GM12878 (cell line): ENCODE data around the gene MB21D2. TPM values are rescaled to one million over a fixed set of nuclear protein-coding genes. Genes with fewer than 3 reads are reported as not detected.

ENCODE experiments used
- ATAC-seq: fragments of 200-7000 bp; cut with Tn5 transposase; 3 replicates; pipeline ENCODE4 v1.9.1; 2020; ENCODE audit warnings: mild to moderate bottlenecking, moderate library complexity
- BruUV-seq: library from RNA; stranded (reverse); fragments of 400-500 nt; replicated peaks from 2 replicates; lab custom pipeline; 2021; lab: Mats Ljungman, UMichigan
- CTCF ChIA-PET: fragments of 300-600 bp; sonication (Branson Sonifier 250); formaldehyde crosslinking; extraction: SDS; loops from one replicate; lab custom pipeline; 2021; ENCODE audit warnings: inconsistent platforms; lab: Yijun Ruan, JAX
- POLR2A ChIA-PET: fragments of 350-600 bp; formaldehyde crosslinking; extraction: SDS; loops from one replicate; lab custom pipeline; 2021; ENCODE audit warnings: inconsistent platforms; lab: Charles Lee
- RAD21 ChIA-PET: fragments of 300-600 bp; sonication (Branson Sonifier 250); formaldehyde crosslinking; loops from one replicate; lab custom pipeline; 2023; ENCODE audit warnings: antibody characterized with exemption; ENCODE audit not compliant: unreplicated experiment; lab: Charles Lee
- SMC1A ChIA-PET: fragments of 300-600 bp; sonication (Branson Sonifier 250); formaldehyde crosslinking; loops from one replicate; lab custom pipeline; 2023; ENCODE audit not compliant: unreplicated experiment, uncharacterized antibody; lab: Charles Lee
- DNase-seq: peaks from one replicate; pipeline ENCODE4 v3.0.0-alpha.2; 2011; ENCODE audit warnings: low read depth, low spot score
- FAIRE-seq: peaks from 3 replicates; lab custom pipeline; 2011; peaks lifted over from hg19 to GRCh38; lab: Jason Lieb, UNC
- H2AFZ ChIP-seq: 2 replicates; pipeline ENCODE4 v1.6.0; 2011; ENCODE audit warnings: low read depth, low read length, control low read depth; ENCODE audit not compliant: control insufficient read depth
- H3K27ac ChIP-seq: 2 replicates; pipeline ENCODE4 v1.5.1; 2011; ENCODE audit warnings: control low read depth; ENCODE audit not compliant: control insufficient read depth, insufficient read depth
- H3K27me3 ChIP-seq, 2 experiments: replicated peaks in 1 of 2; 2 replicates each; pipeline versions ENCODE4 v1.6.0 to v1.6.1; 2011; ENCODE audit warnings: low read length in 1 of 2; ENCODE audit not compliant: control insufficient read depth in 2 of 2, insufficient read depth in 2 of 2
- H3K36me3 ChIP-seq, 2 experiments: 2 replicates each; pipeline ENCODE4 v1.5.1; 2011; ENCODE audit warnings: low read length in 1 of 2; ENCODE audit not compliant: control insufficient read depth in 2 of 2, insufficient read depth in 2 of 2
- H3K4me1 ChIP-seq: 2 replicates; pipeline ENCODE4 v1.6.1; 2011; ENCODE audit warnings: mild to moderate bottlenecking, low read length, moderate library complexity, mixed read lengths; ENCODE audit not compliant: control insufficient read depth, insufficient read depth
- H3K4me2 ChIP-seq: 2 replicates; pipeline ENCODE4 v1.6.0; 2011; ENCODE audit warnings: control low read depth; ENCODE audit not compliant: control insufficient read depth, insufficient read depth
- H3K4me3 ChIP-seq: fragments of 200-600 bp; sonication (generic); 2 replicates; pipeline ENCODE4 v1.5.1; 2016
- H3K79me2 ChIP-seq: 2 replicates; pipeline ENCODE4 v1.6.0; 2011; ENCODE audit warnings: low read length; ENCODE audit not compliant: control insufficient read depth, insufficient read depth
- H3K9ac ChIP-seq: 2 replicates; pipeline ENCODE4 v1.8.0; 2011; ENCODE audit warnings: low read length, control low read depth, mixed read lengths; ENCODE audit not compliant: control insufficient read depth, insufficient read depth
- H3K9me3 ChIP-seq: replicated peaks from 3 replicates; pipeline ENCODE4 v1.5.1; 2011; ENCODE audit warnings: mild to moderate bottlenecking, low read length; ENCODE audit not compliant: control insufficient read depth, insufficient read depth
- H4K20me1 ChIP-seq: 2 replicates; pipeline ENCODE4 v1.6.0; 2011; ENCODE audit not compliant: control insufficient read depth, insufficient read depth
- ASH2L ChIP-seq: fragments of 300-600, 200-600 bp; sonication (generic); IDR thresholded peaks from 2 replicates; pipeline ENCODE4 v1.6.1; 2017; ENCODE audit warnings: low read depth, mild to moderate bottlenecking, borderline replicate concordance
- ATF2 ChIP-seq: IDR thresholded peaks from 2 replicates; pipeline ENCODE4 v1.6.1; 2012; ENCODE audit warnings: low read length, inconsistent platforms
- CREB1 ChIP-seq: IDR thresholded peaks from 2 replicates; pipeline ENCODE4 v1.6.1; 2012; ENCODE audit warnings: low read depth, mild to moderate bottlenecking, inconsistent platforms
- E4F1 ChIP-seq: fragments of 450-650 bp; IDR thresholded peaks from 2 replicates; pipeline ENCODE4 v1.6.1; 2018; ENCODE audit warnings: borderline replicate concordance, mild to moderate bottlenecking; ENCODE audit not compliant: partially characterized antibody
- HDGF ChIP-seq: fragments of 450-650 bp; IDR thresholded peaks from 2 replicates; pipeline ENCODE4 v1.6.1; 2016; ENCODE audit warnings: antibody characterized with exemption
- JUNB ChIP-seq: IDR thresholded peaks from 2 replicates; pipeline ENCODE4 v1.6.1; 2016; ENCODE audit warnings: antibody characterized with exemption, mild to moderate bottlenecking
- MTA2 ChIP-seq: fragments of 450-650 bp; IDR thresholded peaks from 2 replicates; pipeline ENCODE4 v1.6.1; 2016; ENCODE audit warnings: low read depth, mild to moderate bottlenecking, moderate library complexity
- NKRF ChIP-seq: fragments of 450-650 bp; conservative IDR thresholded peaks from 2 replicates; pipeline ENCODE4 v1.6.1; 2017; ENCODE audit warnings: mild to moderate bottlenecking, moderate library complexity
- PAX5 ChIP-seq: IDR thresholded peaks from 2 replicates; pipeline ENCODE4 v1.6.1; 2011; ENCODE audit warnings: low read depth, low read length, borderline replicate concordance
- POU2F2 ChIP-seq: IDR thresholded peaks from 3 replicates; pipeline ENCODE4 v1.6.1; 2011; ENCODE audit warnings: low read depth, mild to moderate bottlenecking, low read length, borderline replicate concordance
- RUNX3 ChIP-seq: IDR thresholded peaks from 2 replicates; pipeline ENCODE4 v1.6.1; 2012; ENCODE audit warnings: low read length, inconsistent platforms
- SMAD1 ChIP-seq: fragments of 450-650 bp; IDR thresholded peaks from 2 replicates; pipeline ENCODE4 v1.6.1; 2018; ENCODE audit warnings: mild to moderate bottlenecking, low read depth; ENCODE audit not compliant: partially characterized antibody
- SMAD5 ChIP-seq: IDR thresholded peaks from 2 replicates; pipeline ENCODE4 v1.6.1; 2016; ENCODE audit warnings: antibody characterized with exemption, low read depth
- SPI1 ChIP-seq: IDR thresholded peaks from 2 replicates; pipeline ENCODE4 v1.6.1; 2011; ENCODE audit warnings: low read depth, mild to moderate bottlenecking, low read length, moderate library complexity, borderline replicate concordance; ENCODE audit not compliant: insufficient read depth
- ZNF384 ChIP-seq: IDR thresholded peaks from 2 replicates; pipeline ENCODE4 v1.6.1; 2012; ENCODE audit warnings: low read depth, mild to moderate bottlenecking, low read length, improper control_type of control experiment, borderline replicate concordance
- WGBS: methylation state at CpG from one replicate; pipeline ENCODE4 v1.1.6; 2016; ENCODE audit warnings: low lambda C conversion rate; ENCODE audit not compliant: insufficient replicate concordance, insufficient coverage; ENCODE audit errors: missing lambda C conversion rate; 5-methylcytosine and 5-hydroxymethylcytosine counted together
- in situ Hi-C: fragments of 300-500 bp; cut with MboI; formaldehyde crosslinking; loops from 9 replicates; pipeline ENCODE4 v1.14.3; 2018; ENCODE audit warnings: mixed read lengths
- intact Hi-C: fragments of 100-400 bp; cut with micrococcal nuclease; formaldehyde crosslinking; loops from one replicate; pipeline ENCODE4 v1.14.2; 2022; ENCODE audit not compliant: unreplicated experiment
- polyA plus RNA-seq, 11 experiments: library from polyadenylated mRNA; depleted of rRNA in 4 of 11; unstranded in 6 of 11; stranded (reverse) in 5 of 11; fragments of >200 nt; fragmentation: Nextera tagmentation in 4 of 11; fragmentation: Illumina TruSeq in 1 of 11; extraction: Ambion mirVana in 4 of 11; extraction: Trizol in 1 of 11; gene quantifications; 1 replicate in 1 of 11; 2 replicates in 10 of 11; pipeline versions ENCODE4 v1.2.1 to v1.2.3, GENCODE V29; 2011 to 2016; ENCODE audit warnings: inconsistent platforms in 2 of 11, missing spikeins in 2 of 11, low read depth in 1 of 11
- total RNA-seq, 4 experiments: library from RNA; depleted of rRNA in 3 of 4; stranded (reverse); fragments of >200 nt in 3 of 4; fragmentation: Illumina TruSeq in 1 of 4; extraction: Trizol in 1 of 4; gene quantifications; 2 replicates each; pipeline versions ENCODE4 v1.2.1 to v1.2.3, GENCODE V29; 2013 to 2021

Gene MB21D2
- total and polyA plus RNA-seq, 10 of the 15 experiments (the other 5 are each of a cell fraction or from before 2014, with no cell fraction given): 7.9 to 21.2 (median 15.3) TPM

- intact Hi-C loops (no loop called here), in situ Hi-C loops (no loop called here)
- 40% methylated on average over 10 of the region's 10 CpGs for WGBS
- peaks cover 52% of the 10 kb centered on the region for H3K79me2 ChIP-seq
- no peak overlapping the region for H3K9ac ChIP-seq
- BruUV-seq: no TSS peak
- H3K4me1 ChIP-seq: peaks cover 65% of the 10 kb centered on the region
- no peaks in the 10 kb centered on the region for H4K20me1 ChIP-seq
- ChIA-PET SMC1A (interaction anchor here (0.6 to 20.8 kb wide), 14 partner anchors 8 to 201 kb away, joined by 3 to 283 read pairs (median 4); no protein-coding TSS in a partner anchor), CTCF (interaction anchor here (0.7 to 4.2 kb wide), 7 partner anchors 10 to 201 kb away, joined by 3 to 23 read pairs (median 3); no protein-coding TSS in a partner anchor), POLR2A (interaction anchor here (0.6 to 6.5 kb wide), 6 partner anchors 10 to 96 kb away, joined by 3 to 28 read pairs (median 4); no protein-coding TSS in a partner anchor), RAD21 (interaction anchor here (0.6 to 6.2 kb wide), 10 partner anchors 9 to 404 kb away, joined by 3 to 71 read pairs (median 4); partner anchors contain the start of gene MB21D2)
- H3K36me3 ChIP-seq: no peaks in the 10 kb centered on the region
- no peak overlapping the region for H2AFZ ChIP-seq
- H3K4me3 ChIP-seq: no peak overlapping the region; the same call in 1 of the 2 replicates
- peak; percentile 12; the same call in 2 of the 3 replicates for ATAC-seq
- FAIRE-seq: no peak
- peak overlapping the region; percentile 60 for H3K27ac ChIP-seq
- H3K27me3 ChIP-seq: no peaks in the 10 kb centered on the region
- DNase-seq: no peak
- H3K4me2 ChIP-seq: peak overlapping the region; percentile 34; the same call in 1 of the 2 replicates
- H3K9me3 ChIP-seq: no peaks in the 10 kb centered on the region; the same call in 2 of the 3 replicates
- TF ChIP-seq ATF2 (peak; percentile 53), CREB1 (no peak), SMAD5 (no peak), HDGF (no peak), NKRF (no peak), ASH2L (no peak), JUNB (peak; percentile 30; the same call in 1 of the 2 replicates), RUNX3 (peak; percentile 62), E4F1 (no peak), MTA2 (no peak), ZNF384 (0 out of 2 replicates have a peak, but pooled peaks have one; percentile 10), SPI1 (0 out of 2 replicates have a peak, but pooled peaks have one; percentile 19), PAX5 (0 out of 2 replicates have a peak, but pooled peaks have one; percentile 19), POU2F2 (no peak), SMAD1 (no peak)
Measured at GRCh38 chr3:192840143-192840836, 77.4 kb downstream of the MB21D2 start.
